GM23338 (cell line): ENCODE results near the gene MEGF6. TPM values are rescaled to one million over a fixed set of nuclear protein-coding genes. Genes with fewer than 3 reads are reported as not detected.

Source experiments
- ATAC-seq: fragments of 200-7000 bp; cut with Tn5 transposase; 3 replicates; pipeline ENCODE4 v1.9.1; 2020
- DNase-seq: peaks from one replicate; pipeline ENCODE4 v3.0.0-alpha.2; 2015; ENCODE audit warnings: low spot score
- H2AFZ ChIP-seq: fragments of 200-600 bp; sonication (generic); 2 replicates; pipeline ENCODE4 v1.8.0; 2016; ENCODE audit warnings: antibody characterized with exemption, mild to moderate bottlenecking, moderate library complexity
- H3F3A ChIP-seq: fragments of 200-600 bp; sonication (generic); replicated peaks from 2 replicates; pipeline ENCODE4 v1.8.0; 2017; ENCODE audit warnings: antibody characterized with exemption, mixed run types, low read depth
- H3K27ac ChIP-seq: fragments of 200-600 bp; sonication (generic); 2 replicates; pipeline ENCODE4 v1.6.1; 2016; ENCODE audit warnings: low read depth
- H3K27me3 ChIP-seq: fragments of 200-600 bp; sonication (generic); 2 replicates; pipeline ENCODE4 v1.8.0; 2016; ENCODE audit warnings: mild to moderate bottlenecking, mixed run types, moderate library complexity; ENCODE audit not compliant: insufficient read depth
- H3K36me3 ChIP-seq: fragments of 200-600 bp; sonication (generic); 2 replicates; pipeline ENCODE4 v1.8.0; 2016; ENCODE audit warnings: mild to moderate bottlenecking; ENCODE audit not compliant: insufficient read depth
- H3K4me1 ChIP-seq: fragments of 200-600 bp; sonication (generic); 2 replicates; pipeline ENCODE4 v1.8.0; 2016; ENCODE audit warnings: mild to moderate bottlenecking, moderate library complexity; ENCODE audit not compliant: insufficient read depth
- H3K4me2 ChIP-seq: fragments of 200-600 bp; sonication (generic); 2 replicates; pipeline ENCODE4 v1.7.1; 2017; ENCODE audit warnings: mixed run types
- H3K4me3 ChIP-seq: fragments of 200-600 bp; sonication (generic); 2 replicates; pipeline ENCODE4 v1.6.1; 2016; ENCODE audit warnings: mixed run types
- H3K79me2 ChIP-seq: fragments of 200-600 bp; sonication (generic); replicated peaks from 2 replicates; pipeline ENCODE4 v1.8.0; 2017; ENCODE audit warnings: mild to moderate bottlenecking; ENCODE audit not compliant: insufficient read depth
- H3K9me2 ChIP-seq: fragments of 200-600 bp; sonication (generic); 2 replicates; pipeline ENCODE4 v1.8.0; 2017; ENCODE audit not compliant: insufficient read depth
- H4K20me1 ChIP-seq: fragments of 200-600 bp; sonication (generic); replicated peaks from 2 replicates; pipeline ENCODE4 v1.8.0; 2017; ENCODE audit warnings: mild to moderate bottlenecking; ENCODE audit not compliant: insufficient read depth
- H3K27ac Mint-ChIP-seq: 2 replicates; pipeline ENCODE4 v1.8.0; 2020; ENCODE audit warnings: inconsistent platforms, mild to moderate bottlenecking, moderate library complexity, mixed read lengths
- H3K27me3 Mint-ChIP-seq: 3 replicates; pipeline ENCODE4 v1.8.0; 2022; ENCODE audit warnings: low read depth, mild to moderate bottlenecking, moderate library complexity, mixed read lengths, inconsistent platforms; ENCODE audit not compliant: insufficient read depth, poor library complexity
- H3K36me3 Mint-ChIP-seq: 3 replicates; pipeline ENCODE4 v1.8.0; 2021; ENCODE audit warnings: low read depth, mild to moderate bottlenecking, inconsistent platforms, moderate library complexity, mixed read lengths
- H3K4me1 Mint-ChIP-seq: 3 replicates; pipeline ENCODE4 v1.8.0; 2020; ENCODE audit warnings: mild to moderate bottlenecking, inconsistent platforms, mixed read lengths
- H3K4me3 Mint-ChIP-seq: 3 replicates; pipeline ENCODE4 v1.8.0; 2021; ENCODE audit warnings: moderate library complexity, mild to moderate bottlenecking, inconsistent platforms, mixed read lengths
- H3K9me3 Mint-ChIP-seq: 3 replicates; pipeline ENCODE4 v1.8.0; 2020; ENCODE audit warnings: moderate library complexity, mild to moderate bottlenecking, inconsistent platforms, mixed read lengths
- CREB1 ChIP-seq: fragments of 250-450 bp; sonication (Bioruptor Pico); IDR thresholded peaks from 2 replicates; pipeline ENCODE4 v1.5.0; 2020; ENCODE audit warnings: low read depth, mild to moderate bottlenecking, moderate library complexity
- CTCF ChIP-seq, 2 experiments: fragments of 200-600 bp in 1 of 2; sonication (generic) in 1 of 2; conservative IDR thresholded peaks; 2 replicates each; pipeline versions ENCODE4 v1.5.1 to v1.6.1; 2016 to 2017; ENCODE audit warnings: antibody characterized with exemption in 2 of 2, low read depth in 2 of 2, mild to moderate bottlenecking in 2 of 2, moderate library complexity in 1 of 2
- EZH2phosphoT487 ChIP-seq: fragments of 200-600 bp; sonication (generic); IDR thresholded peaks from one replicate; pipeline ENCODE4 v1.8.1; 2018; ENCODE audit warnings: antibody characterized with exemption; ENCODE audit not compliant: unreplicated experiment
- JUNB ChIP-seq: IDR thresholded peaks from one replicate; pipeline ENCODE4 v1.6.1; 2016; ENCODE audit warnings: antibody characterized with exemption; ENCODE audit not compliant: unreplicated experiment
- NANOG ChIP-seq: IDR thresholded peaks from 2 replicates; pipeline ENCODE4 v1.6.1; 2016; ENCODE audit warnings: antibody characterized with exemption, borderline replicate concordance
- ZNF114 ChIP-seq: fragments of 250-450 bp; sonication (Bioruptor Pico); IDR thresholded peaks from 2 replicates; pipeline ENCODE4 v1.5.0; 2020; ENCODE audit warnings: mild to moderate bottlenecking, moderate library complexity
- ZNF331 ChIP-seq: fragments of 250-450 bp; sonication (Bioruptor Pico); IDR thresholded peaks from 2 replicates; pipeline ENCODE4 v1.5.0; 2020; ENCODE audit warnings: low read depth, mild to moderate bottlenecking, moderate library complexity
- ZNF462 ChIP-seq: fragments of 250-450 bp; sonication (Bioruptor Pico); IDR thresholded peaks from 2 replicates; pipeline ENCODE4 v1.5.0; 2020; ENCODE audit warnings: mild to moderate bottlenecking, moderate library complexity
- polyA plus RNA-seq: library from polyadenylated mRNA; unstranded; fragments of >200 nt; fragmentation: Nextera tagmentation; extraction: Ambion mirVana; gene quantifications from 2 replicates; pipeline ENCODE4 v1.2.1, GENCODE V29; 2016
- total RNA-seq: library from RNA; depleted of rRNA; stranded (reverse); fragments of >200 nt; shearing (Covaris generic); gene quantifications from 2 replicates; pipeline ENCODE4 v1.2.3, GENCODE V29; 2014

MEGF6 gene
- total and polyA plus RNA-seq, 2 experiments from 2014 or later = 4.0 to 21.4 TPM

DNA sequence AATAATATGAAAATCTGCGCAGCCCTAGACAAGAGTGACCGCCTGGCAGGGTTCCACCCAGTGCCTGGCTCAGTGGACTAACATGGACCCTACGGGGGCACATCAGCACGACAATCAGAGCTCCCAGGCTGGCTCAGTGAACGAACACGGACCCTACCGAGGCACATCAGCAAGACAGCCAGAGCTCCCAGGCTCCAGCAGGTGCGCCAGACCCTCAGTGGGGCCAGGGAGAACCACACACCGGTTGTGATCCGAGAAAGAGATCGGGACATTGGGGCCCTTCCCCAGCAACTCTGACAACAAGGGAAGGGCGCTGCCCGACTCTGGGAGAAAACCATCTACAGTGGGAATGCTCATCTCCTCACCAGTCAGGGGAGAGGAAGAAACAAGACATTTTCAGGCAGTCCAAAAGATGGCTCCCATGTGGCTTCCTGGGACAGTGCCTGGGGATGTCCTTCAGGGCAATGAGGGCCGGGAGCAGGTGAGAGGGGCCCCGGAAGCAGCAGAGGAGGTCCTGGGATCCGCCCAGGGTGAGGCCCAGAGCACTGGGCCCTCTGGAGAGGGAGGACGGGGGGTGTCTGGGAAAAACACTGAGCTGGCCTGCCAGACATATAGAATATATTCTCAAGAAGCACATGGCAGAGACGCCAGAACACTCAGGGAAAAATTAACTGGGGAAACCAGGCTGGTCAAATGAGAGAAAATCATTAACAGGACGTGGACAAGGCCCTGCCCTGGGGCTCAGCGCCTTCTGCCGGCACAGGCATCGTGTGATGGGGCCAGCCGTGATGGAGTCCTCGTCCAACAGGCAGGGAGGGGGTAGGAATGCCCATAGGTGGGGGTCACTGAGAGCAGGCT, 152.0 kb downstream of the MEGF6 start:
- peaks cover 11% of the 10 kb centered on the region for H3K27me3 Mint-ChIP-seq
- ATAC-seq = no peak
- H3K4me1 Mint-ChIP-seq = peaks cover 22% of the 10 kb centered on the region
- peaks cover 9% of the 10 kb centered on the region; the same call in 1 of the 2 replicates for H3F3A ChIP-seq
- H3K4me3 ChIP-seq = no peak overlapping the region
- peaks cover 10% of the 10 kb centered on the region; the same call in 1 of the 2 replicates for H3K4me1 ChIP-seq
- no peak overlapping the region for H3K27ac Mint-ChIP-seq
- no peak for TF ChIP-seq EZH2phosphoT487
- no peak for TF ChIP-seq CREB1 (CRISPR knock-in tag)
- TF ChIP-seq ZNF114 (CRISPR knock-in tag) = no peak
- no peak for TF ChIP-seq ZNF331 (CRISPR knock-in tag)
- TF ChIP-seq JUNB = no peak
- TF ChIP-seq CTCF (conservative IDR thresholded peaks at IDR 0.05; ENCODE audit: low read depth in 2 of 2) = no peak
- TF ChIP-seq ZNF462 (CRISPR knock-in tag) = no peak
- no peak for TF ChIP-seq NANOG
- H3K27ac ChIP-seq = no peak overlapping the region
- DNase-seq = no peak
- no peaks in the 10 kb centered on the region for H4K20me1 ChIP-seq
- no peak overlapping the region for H3K4me3 Mint-ChIP-seq
- H3K36me3 Mint-ChIP-seq = peaks cover 6% of the 10 kb centered on the region; the same call in 1 of the 3 replicates
- H3K9me2 ChIP-seq = no peaks in the 10 kb centered on the region
- no peaks in the 10 kb centered on the region for H3K27me3 ChIP-seq
- no peaks in the 10 kb centered on the region for H3K36me3 ChIP-seq
- no peaks in the 10 kb centered on the region; the same call in 2 of the 3 replicates for H3K9me3 Mint-ChIP-seq
- peaks cover 19% of the 10 kb centered on the region; the same call in 1 of the 2 replicates for H3K79me2 ChIP-seq
- H2AFZ ChIP-seq = no peak overlapping the region
- no peak overlapping the region for H3K4me2 ChIP-seq
